ENCODE results near the gene CACNB3.

Gene CACNB3

DNA sequence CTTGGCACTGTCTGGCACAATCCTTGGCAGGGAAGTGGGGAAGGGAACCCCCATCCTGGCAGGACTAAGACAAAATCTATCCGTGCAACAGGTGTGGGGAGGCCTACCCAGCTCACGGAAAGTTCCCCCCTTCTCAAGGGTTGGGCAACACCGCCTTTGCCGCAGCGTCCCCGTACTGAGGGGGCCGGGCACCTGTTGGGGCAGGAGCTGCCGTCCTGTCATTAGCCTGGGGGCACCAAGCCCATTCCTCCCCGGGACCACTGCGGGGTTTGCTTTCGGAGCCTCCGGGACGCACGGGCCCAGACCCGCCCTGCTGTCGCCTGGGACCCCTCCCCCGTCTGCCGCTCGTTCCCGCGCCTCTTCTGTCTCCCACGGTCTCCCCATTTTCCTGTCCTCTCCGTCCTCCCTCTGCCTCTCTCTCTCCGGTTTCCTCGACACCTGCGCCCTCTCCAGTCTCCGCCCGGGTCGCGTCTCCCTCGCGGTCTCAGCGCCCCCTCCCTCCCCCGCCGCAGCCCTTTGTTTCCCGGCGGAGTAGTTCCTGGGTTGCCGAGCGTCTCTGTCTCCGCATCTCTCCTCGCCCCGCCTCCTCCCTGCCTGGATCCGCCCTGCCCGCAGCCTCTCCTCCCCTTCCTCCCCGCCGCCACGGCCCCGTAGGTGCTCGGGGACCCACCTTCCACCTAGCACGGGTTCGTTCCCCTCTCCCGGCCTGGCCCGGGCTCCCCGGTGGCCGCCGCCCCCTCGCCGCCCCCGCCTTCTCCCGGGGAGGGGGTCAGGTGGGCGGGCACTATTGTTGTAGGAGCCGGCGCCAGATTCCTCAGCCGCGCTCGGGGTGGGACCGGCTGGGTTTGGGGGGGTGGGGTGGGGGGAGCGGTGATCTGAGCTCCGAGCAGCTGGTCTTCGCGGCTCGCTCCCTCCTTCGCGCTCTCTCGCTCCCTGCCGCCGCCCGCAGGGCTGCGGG is at the start of gene CACNB3:
CACNB3 (plus strand) TSS at position 624 of the 958 bp plus-strand sequence. CDS start 434 bp downstream, outside the sequence.
- peak; percentile 74 for DNase-seq

DNA sequence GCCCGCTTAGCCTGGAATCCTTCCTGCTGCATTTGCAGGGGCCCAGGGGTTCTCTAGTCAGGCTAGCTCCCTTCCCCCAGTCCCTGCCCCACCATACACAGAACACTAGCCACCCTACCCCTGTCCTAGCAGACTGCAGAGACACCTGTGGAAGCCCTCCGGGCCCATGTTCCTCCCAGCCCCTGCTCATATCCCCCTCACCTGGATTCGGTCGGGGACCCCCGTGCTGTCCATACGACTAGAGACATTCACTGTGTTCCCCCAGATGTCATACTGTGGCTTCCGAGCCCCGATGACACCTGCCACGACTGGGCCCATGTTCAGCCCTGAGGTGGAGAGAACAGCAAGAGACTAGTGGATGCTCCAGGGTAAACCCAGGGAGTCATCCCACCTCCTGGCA is 49.6 kb upstream of the CACNB3 start:
- no peak for DNase-seq

DNA sequence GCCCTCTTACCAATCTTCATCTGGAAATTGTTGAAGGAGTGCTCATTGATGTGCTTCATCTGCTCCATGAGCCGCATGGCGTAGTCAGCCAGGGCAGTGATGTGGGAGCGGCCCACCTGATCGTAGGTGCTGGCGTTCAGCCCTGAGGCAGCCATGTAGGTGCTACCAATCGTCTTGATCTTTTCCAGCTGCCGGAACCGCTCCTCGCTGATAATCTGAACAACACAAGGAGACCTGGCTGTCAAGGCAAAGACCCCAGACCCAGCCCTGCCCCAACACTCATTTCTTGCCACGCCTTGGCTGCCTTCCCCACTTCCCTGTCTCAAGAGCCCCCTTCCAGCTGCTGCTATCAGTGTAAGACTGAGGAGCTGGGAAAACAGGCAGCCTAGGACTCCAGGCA is 47.5 kb upstream of the CACNB3 start:
- DNase-seq = no peak

DNA sequence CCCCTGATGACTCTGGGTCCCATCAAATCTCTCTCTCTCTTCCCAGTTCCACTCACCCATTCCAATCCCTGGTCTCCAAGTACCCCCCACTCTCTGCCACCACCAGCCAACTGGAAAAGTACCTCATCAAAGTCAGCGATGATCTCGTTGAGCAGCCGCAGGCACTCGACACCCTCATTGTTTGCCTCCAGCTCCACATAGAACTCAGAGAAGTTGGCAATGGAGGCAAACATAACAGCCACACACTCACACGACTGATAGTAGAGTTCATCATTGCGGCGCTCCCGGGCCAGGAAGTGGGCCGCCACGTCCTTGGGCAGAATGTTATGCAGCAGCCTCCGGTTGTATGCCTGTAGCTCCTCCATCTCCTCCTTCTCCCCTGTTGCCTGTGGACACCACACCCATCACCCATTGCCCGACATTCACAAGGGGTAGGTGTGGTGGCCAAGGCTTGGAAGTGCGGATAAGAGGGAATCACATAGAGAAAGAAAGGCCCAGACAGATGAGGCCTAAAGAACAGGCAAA is 46.6 kb upstream of the CACNB3 start:
- DNase-seq = no peak

DNA sequence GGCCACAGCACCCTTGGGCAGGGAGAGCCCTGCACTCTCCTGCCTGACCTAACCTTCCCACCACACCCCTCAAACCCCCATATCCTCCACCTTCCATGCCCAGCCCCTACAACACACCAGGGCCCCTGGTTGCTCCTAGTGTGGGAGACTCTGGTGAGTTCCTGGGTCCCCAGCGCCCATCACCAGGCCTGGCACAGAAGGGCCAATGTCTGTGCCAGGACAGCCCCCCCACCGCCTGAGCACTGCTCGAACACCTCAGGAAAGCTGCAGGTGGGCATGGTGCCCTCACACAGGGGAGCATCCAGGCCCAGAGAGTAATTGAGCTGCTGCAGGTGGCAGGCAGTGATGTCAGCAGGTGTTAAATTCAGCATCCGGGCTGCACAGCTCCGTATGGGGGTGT is 44.6 kb upstream of the CACNB3 start:
- no peak for DNase-seq

DNA sequence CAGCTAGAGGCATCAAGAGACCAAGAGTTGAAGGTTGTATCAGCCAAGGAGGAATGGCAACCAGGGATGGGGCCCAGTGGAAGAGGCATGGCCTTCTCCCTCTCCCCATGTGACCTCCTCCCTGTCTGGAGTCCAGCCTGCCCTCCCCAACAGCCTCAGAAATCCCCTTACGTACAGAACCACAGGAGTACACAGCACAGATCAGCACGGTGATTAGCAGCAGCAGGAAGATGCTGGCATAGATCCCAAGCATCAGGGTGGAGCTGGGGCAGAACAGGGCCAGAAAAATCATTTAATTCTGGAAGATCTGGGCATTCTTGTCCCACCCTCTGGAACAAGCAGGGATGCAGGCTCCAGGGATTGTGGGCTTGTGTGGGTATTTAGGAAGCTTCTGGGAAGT is 43.8 kb upstream of the CACNB3 start:
- no peak for DNase-seq

DNA sequence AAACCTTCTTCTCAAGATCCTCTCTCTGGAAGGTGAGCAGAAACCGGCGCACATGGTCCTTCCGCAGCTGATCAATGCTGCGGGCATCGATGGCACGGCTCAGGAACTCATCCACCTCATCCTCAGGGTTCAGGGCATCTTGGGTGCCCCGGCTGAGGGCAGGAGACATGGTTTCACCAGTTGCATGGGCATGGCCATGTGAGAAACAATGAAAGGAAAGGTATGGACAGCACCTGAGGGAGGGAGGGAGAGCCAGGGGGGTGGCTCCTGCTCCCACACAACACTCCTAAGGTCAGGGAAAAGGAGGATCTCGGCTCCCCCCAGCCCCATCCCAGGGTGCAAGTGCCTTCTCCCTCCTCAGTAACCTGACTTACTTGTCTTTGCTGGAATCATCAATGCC is 43.0 kb upstream of the CACNB3 start:
- no peak for DNase-seq

DNA sequence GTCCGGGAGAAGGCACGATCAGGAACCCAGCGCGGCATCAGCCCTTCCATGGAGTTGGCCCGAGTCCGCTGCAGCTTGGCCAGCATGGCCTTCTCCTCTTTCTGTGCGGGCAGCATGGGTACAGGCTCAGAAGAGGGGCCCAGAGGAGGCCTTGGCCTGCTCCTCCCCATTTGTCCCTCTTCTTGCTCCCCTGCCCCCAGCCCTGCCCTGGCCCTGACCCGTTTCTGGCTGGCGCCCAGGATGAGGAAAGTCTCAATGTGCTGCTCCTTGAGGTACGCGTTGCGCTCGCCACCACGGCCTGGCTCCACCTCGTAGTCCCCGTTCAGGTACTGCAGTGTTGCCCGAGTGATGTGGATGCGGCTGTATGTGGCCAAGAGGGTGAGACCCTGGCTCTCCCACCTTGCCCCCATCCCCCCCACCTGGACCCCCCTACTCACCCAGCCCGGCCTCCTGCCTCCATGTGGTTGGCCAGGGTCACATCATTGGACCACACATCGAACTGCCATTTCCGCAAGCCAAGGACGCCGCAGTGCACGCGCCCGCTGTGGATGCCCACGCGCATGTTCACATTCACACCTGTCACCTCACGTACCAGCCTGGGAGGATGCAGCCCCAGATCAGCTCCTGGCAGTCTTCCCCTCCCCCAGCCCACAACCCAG is 42.2 kb upstream of the CACNB3 start:
- DNase-seq = no peak

DNA sequence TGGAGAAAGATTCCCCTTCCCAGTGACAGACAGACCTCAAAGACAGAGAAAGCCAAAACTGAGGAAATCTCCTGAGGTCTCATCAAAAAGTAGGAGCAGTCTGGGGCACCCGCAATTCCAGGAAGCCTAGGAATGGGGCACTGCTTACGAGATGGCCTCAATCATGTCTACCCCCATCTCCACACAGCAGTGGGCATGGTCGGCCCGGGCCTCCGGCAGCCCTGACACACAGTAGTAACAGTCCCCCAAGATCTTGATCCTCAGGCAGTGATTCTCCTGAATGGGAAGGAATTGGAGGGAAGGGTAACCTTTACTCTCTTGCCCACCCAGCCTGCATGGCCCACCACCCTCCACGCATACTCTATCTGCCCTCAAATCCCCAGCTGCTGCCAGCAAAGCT is 41.3 kb upstream of the CACNB3 start:
- no peak for DNase-seq

DNA sequence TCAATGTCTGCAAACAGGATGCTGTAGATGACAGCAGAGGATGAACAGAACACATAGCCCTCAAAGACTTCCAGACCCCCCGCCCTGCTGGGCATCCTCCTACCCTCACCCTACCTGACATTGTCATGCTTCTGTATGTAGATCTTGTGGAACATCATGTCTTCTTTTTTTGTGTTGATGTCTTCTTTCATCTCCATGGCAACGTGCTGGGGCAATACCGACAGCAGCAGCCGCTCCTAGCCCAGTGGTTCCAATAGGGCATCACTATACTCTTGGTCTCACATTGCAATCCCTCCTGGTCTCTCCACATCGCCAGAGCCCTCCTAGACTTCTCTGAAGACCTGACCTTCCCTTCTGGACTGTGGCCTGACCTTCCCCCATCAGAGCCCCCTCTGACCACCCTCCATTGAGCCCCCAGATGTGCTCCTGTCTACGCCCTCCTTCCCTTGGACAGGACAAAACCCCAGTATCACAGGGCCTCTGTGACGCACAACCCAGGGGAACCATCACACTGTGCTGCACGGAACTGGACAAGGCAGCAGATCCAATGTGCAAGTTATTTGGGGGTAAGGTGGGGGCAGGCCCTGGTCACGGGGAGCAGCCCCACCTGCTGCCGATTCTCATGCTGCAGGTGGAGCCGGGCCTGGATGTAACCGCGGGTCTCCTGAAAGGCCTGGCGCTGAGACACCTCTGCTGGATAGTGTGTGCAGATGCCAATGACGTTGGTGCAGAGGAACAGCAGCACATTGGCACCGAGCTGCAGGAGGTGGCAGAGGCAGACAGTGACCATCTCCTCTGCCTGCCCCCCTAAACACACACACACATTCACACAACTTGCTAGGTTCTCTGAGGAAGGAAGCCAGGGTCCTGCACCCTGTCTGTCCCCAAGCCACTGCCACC is 40.5 kb upstream of the CACNB3 start:
- DNase-seq = no peak

DNA sequence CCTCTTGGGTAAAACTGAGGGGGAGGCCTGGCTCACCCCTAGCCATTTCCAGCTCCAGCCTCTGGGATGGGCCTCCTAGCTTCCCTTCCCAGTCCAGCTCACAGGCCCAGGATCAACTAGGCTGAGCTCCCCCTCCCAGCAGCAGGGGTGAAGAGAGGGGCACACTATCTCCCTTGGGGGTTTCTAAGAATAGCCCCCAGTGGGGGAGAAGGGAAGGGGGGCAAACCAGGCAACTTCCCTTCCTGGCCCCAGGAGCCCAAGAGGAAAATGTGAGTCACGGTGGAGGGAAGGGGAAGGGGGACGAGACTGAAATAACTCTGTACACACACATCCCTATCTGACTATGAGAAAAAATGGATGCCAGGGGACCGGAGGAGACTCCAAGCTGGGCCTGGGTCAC is 38.4 kb upstream of the CACNB3 start:
- no peak for DNase-seq

DNA sequence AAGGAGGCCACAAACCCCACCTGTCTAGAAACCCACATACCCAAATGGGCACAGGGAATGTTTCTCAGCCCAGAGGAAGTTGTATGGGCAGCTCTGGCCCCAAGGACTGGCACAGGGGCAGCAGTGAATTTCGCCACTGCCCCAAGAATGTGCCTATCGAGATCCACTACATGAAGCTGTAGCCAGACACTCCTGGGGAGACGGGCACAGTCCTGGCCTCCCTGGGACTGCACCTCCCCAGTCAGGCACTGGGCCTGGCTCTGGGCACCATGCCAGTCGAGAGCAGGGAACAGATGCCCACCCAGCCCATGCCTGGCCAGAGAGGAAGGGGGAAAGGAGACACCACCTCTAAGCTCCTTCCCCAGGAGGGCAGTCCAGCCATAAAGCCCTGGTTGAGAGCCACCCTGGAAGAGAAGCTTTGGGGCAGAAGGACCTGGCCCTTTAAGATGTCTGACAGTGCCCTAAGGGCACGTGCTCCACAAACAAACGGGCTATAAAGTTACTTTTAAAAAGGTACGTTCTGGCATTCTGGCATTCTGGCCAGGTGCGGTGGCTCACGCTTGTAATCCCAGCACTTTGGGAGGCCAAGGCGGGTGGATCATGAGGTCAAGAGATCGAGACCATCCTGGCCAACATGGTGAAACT is 37.8 kb upstream of the CACNB3 start:
- no peak for DNase-seq

DNA sequence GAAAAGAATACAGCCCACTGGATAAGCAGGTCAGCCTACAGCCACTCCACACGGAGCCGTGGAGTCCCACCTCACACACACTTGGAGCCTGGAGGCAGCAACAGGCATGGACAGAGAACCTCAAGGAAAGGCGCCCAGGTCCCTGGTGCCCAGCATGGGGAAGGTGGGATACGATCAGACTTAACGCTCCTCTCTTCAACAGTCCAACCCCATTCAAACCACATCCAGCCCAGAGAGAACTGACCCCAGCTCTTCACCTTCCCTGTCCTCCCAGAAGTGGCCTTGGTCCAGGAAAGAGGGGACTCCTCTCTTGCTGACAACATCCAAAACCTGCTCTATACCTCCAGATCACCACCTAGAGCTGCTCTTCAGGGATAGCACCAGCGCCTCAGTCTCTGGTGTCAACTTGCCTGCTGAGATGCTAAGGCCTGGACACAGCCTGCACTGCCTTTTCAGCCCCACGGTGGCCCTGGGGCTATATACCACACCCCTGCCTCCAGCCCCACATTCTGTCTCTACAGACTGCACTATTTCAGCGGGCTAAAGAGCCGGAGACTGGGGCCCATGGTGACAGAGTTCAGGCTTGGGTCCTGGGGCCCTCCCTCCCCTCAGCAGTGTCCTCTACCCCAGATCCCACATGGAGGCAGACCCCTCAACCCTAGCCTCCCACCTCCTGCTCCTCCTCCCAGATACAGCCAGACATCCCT is 36.4 kb upstream of the CACNB3 start:
- DNase-seq = no peak

DNA sequence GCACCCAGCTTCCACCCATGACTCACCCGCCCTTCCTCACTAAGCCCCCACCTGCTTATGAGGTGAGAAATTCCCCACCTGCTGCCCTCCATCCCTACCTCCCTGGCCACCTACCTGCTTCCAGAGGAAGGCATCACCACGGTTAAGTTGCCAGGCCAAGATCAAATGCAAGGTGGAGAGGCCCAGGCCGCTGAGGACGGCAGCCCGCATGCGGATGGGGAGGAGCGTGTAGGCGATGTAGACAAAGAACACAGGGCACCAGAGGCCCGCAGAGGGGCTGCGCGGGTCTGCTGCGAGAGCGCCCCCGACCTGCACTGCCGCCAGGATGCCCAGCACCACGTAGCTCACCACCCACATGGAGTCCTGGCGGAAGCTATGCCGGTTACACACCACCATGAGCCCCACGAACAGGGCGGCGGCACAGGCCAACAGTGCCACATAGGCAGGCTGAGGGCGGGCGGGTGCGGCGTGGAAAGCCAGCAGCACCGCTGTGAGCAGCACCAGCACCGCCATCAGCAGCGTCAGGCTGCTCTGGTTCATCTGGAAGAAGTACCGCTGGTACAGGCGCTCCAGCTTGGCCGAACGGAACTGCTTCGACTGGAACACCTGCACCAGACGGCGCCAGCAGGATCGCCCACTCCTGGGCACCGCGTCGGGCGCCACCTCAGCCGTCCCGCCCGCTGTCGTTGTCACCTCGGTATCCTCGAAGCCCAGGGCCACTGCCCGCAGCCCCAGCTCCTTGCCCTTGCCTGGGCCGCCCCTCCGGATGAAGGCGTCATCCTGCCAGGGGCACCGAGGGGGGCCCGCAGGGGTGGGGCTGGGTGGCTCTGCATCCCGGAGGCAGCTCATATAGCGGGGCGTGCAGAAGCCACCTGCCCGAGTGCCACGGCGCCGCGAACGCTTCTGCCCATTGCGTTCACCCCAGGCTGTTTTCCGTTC is 35.6 kb upstream of the CACNB3 start:
- no peak for DNase-seq

DNA sequence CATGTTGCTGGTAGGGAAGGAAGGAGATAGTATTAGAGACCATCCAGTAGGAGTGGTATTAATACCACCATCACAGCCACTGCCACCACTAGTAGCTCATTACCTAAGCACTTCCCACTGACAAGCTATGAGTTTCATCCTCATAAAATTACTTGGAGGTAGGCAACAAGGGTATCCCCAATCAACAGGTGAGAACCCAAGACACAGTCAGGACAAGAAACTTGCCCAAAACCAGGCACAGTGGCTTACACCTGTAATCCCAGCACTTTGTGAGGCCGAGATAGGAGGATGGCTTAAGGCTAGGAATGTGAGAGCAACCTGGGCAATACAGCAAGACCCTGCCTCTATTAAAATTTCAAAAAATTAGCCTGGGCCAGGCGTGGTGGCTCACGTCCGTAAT is 34.9 kb upstream of the CACNB3 start:
- no peak for DNase-seq

DNA sequence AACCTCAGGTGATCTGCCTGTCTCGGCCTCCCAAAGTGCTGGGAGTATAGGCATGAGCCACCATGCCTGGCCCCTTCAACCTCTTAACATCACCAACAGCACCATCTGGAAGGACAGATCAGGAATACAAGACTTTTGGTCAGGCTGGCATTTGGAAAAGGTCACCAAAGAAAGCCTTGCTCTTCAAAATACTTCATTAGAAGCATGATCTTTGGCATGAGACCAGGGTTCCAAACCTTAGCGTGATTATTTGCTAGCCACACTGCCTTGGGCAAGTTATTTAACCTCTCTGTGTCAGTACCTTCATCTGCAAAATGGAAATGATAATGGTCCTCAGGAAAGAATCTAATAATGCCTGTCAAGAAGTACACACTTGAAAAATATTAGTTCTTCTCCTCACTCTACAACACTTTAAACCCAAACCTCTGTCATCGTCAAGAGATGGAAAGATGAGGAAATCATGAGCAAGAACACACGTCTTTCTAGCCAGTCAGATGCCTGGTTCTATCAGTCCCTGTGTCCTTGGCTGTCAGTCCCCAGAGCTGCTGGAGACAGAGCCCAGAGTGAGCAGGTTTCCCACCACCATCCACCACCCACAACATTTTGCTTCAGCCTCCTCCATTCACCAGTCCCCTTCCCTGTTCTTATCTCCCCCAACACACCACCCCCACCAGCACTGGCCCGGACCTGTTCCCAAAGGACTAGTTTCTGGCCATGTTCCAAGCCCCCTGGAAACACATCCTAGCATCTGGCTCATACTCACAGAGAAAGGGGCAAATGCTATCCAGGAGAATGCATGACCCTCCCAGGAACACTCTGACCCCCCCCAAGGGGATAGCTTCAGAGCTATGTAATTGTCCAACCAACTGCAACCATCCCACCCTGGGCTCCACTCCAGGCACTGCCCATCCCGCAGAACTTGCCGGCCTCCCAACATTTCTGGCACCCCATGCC is 31.4 kb upstream of the CACNB3 start:
- DNase-seq = no peak

DNA sequence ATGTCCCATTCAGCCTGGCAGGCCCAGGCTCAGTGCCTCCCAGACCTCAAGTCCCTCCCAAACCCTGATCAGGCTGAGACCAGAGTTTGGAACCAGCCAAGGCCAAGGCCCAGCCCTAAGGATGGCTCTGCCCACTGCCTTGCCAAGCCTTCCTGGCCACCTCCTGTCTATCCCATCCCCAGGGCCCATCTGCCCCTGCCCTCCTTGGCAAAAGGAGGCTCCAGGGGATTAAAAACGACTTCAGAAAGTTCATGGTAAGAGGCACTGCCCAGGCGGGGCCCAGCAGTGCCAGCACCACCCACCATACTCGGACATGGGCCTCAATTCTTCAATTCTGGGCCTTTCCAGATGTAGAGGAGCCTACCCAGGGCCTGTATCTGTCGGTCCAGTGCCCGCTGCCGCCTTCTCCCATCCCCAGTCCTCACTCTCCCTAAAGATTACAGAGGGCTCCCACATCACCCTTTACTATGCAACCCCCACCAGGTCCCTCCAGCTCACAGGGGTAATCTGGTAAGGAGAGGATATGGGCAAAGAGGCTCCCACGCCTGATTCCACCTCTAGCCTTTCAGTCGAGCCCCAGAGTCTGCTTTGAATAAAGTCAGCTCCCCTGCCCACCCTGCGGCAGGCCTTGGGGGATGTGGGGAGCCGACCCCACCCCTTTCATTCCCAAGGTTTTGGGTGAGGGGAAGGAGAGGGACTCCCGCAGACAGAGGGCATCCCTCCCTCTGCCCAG is 30.3 kb upstream of the CACNB3 start:
- no peak for DNase-seq

DNA sequence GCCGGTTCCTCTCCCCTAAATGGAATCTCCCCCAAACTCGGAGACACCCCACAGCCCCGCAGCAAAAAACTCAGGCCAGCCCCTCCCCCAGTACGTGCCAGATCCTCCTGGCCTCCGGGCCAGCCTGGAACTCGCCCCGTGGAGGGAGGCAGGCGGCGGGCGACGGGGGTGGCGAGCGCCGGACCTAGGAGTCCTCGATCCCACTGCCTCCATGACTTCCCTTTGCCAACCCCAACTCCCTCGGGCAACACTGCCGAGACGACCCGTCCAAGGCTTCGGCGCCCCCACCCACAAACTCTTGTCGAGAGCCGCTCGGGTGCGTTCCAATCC is 29.8 kb upstream of the CACNB3 start:
- DNase-seq = no peak
